HepG2 (cell line): ENCODE results near the gene NKD1. TPM values are rescaled to one million over a fixed set of nuclear protein-coding genes. Genes with fewer than 3 reads are reported as not detected.
A peak's percentile ranks its signal among the peaks of the same experiment; 100 is the strongest.

Source experiments
- ATAC-seq: fragments of 200-7000 bp; cut with Tn5 transposase; 3 replicates; pipeline ENCODE4 v1.9.1; 2020; ENCODE audit warnings: mild to moderate bottlenecking, moderate library complexity
- BruUV-seq: library from RNA; stranded (reverse); fragments of 400-500 nt; replicated peaks from 2 replicates; lab custom pipeline; 2021; lab: Mats Ljungman, UMichigan
- CTCF ChIA-PET: fragments of 300-600 bp; formaldehyde crosslinking; extraction: SDS; loops from one replicate; lab custom pipeline; 2021; ENCODE audit warnings: low total read pairs, inconsistent platforms, low intra/inter-chr PET ratio; lab: Yijun Ruan, JAX
- POLR2A ChIA-PET: fragments of 350-600 bp; sonication (Branson Sonifier 250); formaldehyde crosslinking; loops from one replicate; lab custom pipeline; 2020; ENCODE audit warnings: antibody characterized with exemption, inconsistent platforms; lab: Yijun Ruan, JAX
- DNase-seq: peaks from one replicate; pipeline ENCODE4 v3.0.0-alpha.2; 2015; ENCODE audit warnings: low spot score
- FAIRE-seq: peaks from 3 replicates; lab custom pipeline; 2011; peaks lifted over from hg19 to GRCh38; lab: Jason Lieb, UNC
- H2AFZ ChIP-seq: one replicate; pipeline ENCODE4 v1.6.1; 2011; ENCODE audit warnings: low read length, inconsistent platforms
- H3K27ac ChIP-seq: fragments of 300-600 bp; 3 replicates; pipeline ENCODE4 v1.8.0; 2011; ENCODE audit warnings: mixed run types, mild to moderate bottlenecking, mixed read lengths, low read length, inconsistent platforms; ENCODE audit not compliant: insufficient read depth; ENCODE audit errors: extremely low read length
- H3K27me3 ChIP-seq, 2 experiments: fragments of 200-600 bp in 1 of 2; 2 replicates in 1 of 2; 3 replicates in 1 of 2; pipeline versions ENCODE4 v1.6.0 to v1.8.0; 2011; ENCODE audit warnings: low read length in 2 of 2, mild to moderate bottlenecking in 2 of 2, moderate library complexity in 2 of 2, inconsistent platforms in 1 of 2; ENCODE audit not compliant: insufficient read depth in 2 of 2, control insufficient read depth in 1 of 2
- H3K36me3 ChIP-seq, 2 experiments: fragments of 200-600 bp in 1 of 2; replicated peaks in 1 of 2; 2 replicates in 1 of 2; 3 replicates in 1 of 2; pipeline versions ENCODE4 v1.5.1 to v1.8.0; 2011; ENCODE audit warnings: low read length in 2 of 2, inconsistent platforms in 1 of 2; ENCODE audit not compliant: insufficient read depth in 2 of 2, control insufficient read depth in 1 of 2
- H3K4me1 ChIP-seq: 2 replicates; pipeline ENCODE4 v1.5.1; 2012; ENCODE audit warnings: low read length, inconsistent platforms; ENCODE audit not compliant: insufficient read depth
- H3K4me2 ChIP-seq: 2 replicates; pipeline ENCODE4 v1.6.0; 2011; ENCODE audit warnings: low read depth, low read length, inconsistent platforms
- H3K4me3 ChIP-seq, 3 experiments: fragments of 200-600 bp in 1 of 3; sonication (generic), shearing (Covaris generic) in 1 of 3; replicated peaks in 1 of 3; 2 replicates each; pipeline ENCODE4 v1.5.1; 2011 to 2016; ENCODE audit warnings: low read length in 3 of 3, inconsistent platforms in 2 of 3, low read depth in 2 of 3, mild to moderate bottlenecking in 2 of 3, control low read depth in 1 of 3, mixed read lengths in 1 of 3; ENCODE audit not compliant: insufficient read depth in 1 of 3
- H3K79me2 ChIP-seq: one replicate; pipeline ENCODE4 v1.6.1; 2011; ENCODE audit warnings: low read length, inconsistent platforms; ENCODE audit not compliant: insufficient read depth
- H3K9ac ChIP-seq: 2 replicates; pipeline ENCODE4 v1.6.0; 2011; ENCODE audit warnings: mild to moderate bottlenecking, low read depth, low read length, inconsistent platforms; ENCODE audit not compliant: insufficient read depth
- H3K9me3 ChIP-seq: 2 replicates; pipeline ENCODE4 v1.5.1; 2012; ENCODE audit warnings: mild to moderate bottlenecking, low read length
- H4K20me1 ChIP-seq: 2 replicates; pipeline ENCODE4 v1.6.0; 2011; ENCODE audit warnings: inconsistent platforms, mild to moderate bottlenecking, low read length, moderate library complexity; ENCODE audit not compliant: insufficient read depth
- AGO2 ChIP-seq: fragments of 200-400 bp; formaldehyde crosslinking; optimal IDR thresholded peaks from 2 replicates; pipeline ENCODE3; 2017; ENCODE audit warnings: mild to moderate bottlenecking, low read depth, low read length, moderate library complexity
- HNF4A ChIP-seq: sonication (generic); formaldehyde crosslinking; IDR thresholded peaks from 2 replicates; pipeline ENCODE4 v1.4.0; 2020; ENCODE audit warnings: missing genetic modification reagents
- KAT8 ChIP-seq: IDR thresholded peaks from 2 replicates; pipeline ENCODE4 v1.6.1; 2016; ENCODE audit warnings: missing genetic modification reagents, missing compliant biosample characterization
- POLR2A ChIP-seq, 2 experiments: IDR thresholded peaks; 2 replicates each; pipeline ENCODE4 v1.6.1; 2011; ENCODE audit warnings: low read depth in 2 of 2, low read length in 2 of 2, mild to moderate bottlenecking in 1 of 2, moderate library complexity in 1 of 2; ENCODE audit not compliant: insufficient read depth in 1 of 2
- POLR2G ChIP-seq: fragments of 200-400 bp; formaldehyde crosslinking; IDR thresholded peaks from 2 replicates; pipeline ENCODE4 v1.6.1; 2018; ENCODE audit warnings: mild to moderate bottlenecking, low read depth, low read length, moderate library complexity
- RBFOX2 ChIP-seq: fragments of 200-400 bp; formaldehyde crosslinking; IDR thresholded peaks from 2 replicates; pipeline ENCODE4 v1.6.1; 2017; ENCODE audit warnings: low read depth, mild to moderate bottlenecking, low read length
- RBM22 ChIP-seq: fragments of 200-400 bp; formaldehyde crosslinking; optimal IDR thresholded peaks from 2 replicates; pipeline ENCODE3; 2017; ENCODE audit warnings: mild to moderate bottlenecking, low read length, moderate library complexity
- SRF ChIP-seq: IDR thresholded peaks from 2 replicates; pipeline ENCODE4 v1.6.1; 2011; ENCODE audit warnings: mild to moderate bottlenecking, low read depth, low read length, moderate library complexity
- ZC3H13 ChIP-seq: sonication (generic); formaldehyde crosslinking; IDR thresholded peaks from 2 replicates; pipeline ENCODE4 v1.8.1; 2023; ENCODE audit warnings: mild to moderate bottlenecking, missing genetic modification reagents, moderate library complexity
- ZNF326 ChIP-seq: sonication (generic); formaldehyde crosslinking; IDR thresholded peaks from 2 replicates; pipeline ENCODE4 v1.4.0; 2020; ENCODE audit warnings: missing genetic modification reagents, borderline replicate concordance
- ZNF441 ChIP-seq: sonication (generic); formaldehyde crosslinking; IDR thresholded peaks from 2 replicates; pipeline ENCODE4 v1.7.0; 2021; ENCODE audit warnings: missing genetic modification reagents, borderline replicate concordance
- ZNF543 ChIP-seq: sonication (generic); formaldehyde crosslinking; IDR thresholded peaks from 2 replicates; pipeline ENCODE4 v1.4.0; 2020; ENCODE audit warnings: mild to moderate bottlenecking, missing genetic modification reagents
- ZNF773 ChIP-seq: sonication (generic); formaldehyde crosslinking; IDR thresholded peaks from 2 replicates; pipeline ENCODE4 v1.4.0; 2020; ENCODE audit warnings: missing genetic modification reagents, borderline replicate concordance
- WGBS: methylation state at CpG from one replicate; pipeline ENCODE4 v1.1.6; 2017; ENCODE audit warnings: low lambda C conversion rate; 5-methylcytosine and 5-hydroxymethylcytosine counted together
- in situ Hi-C: cut with HindIII; loops from 2 replicates; pipeline ENCODE4 v1.10.0; 2017; ENCODE audit warnings: low pct_unique_long_range_greater_than_20kb; ENCODE audit not compliant: extremely low pct_ligation_motif_present
- intact Hi-C: fragments of 100-400 bp; cut with micrococcal nuclease; formaldehyde crosslinking; loops from one replicate; pipeline ENCODE4 v1.10.0; 2022; ENCODE audit not compliant: unreplicated experiment
- polyA plus RNA-seq, 8 experiments: library from polyadenylated mRNA; depleted of rRNA in 3 of 8; stranded (reverse) in 7 of 8; unstranded in 1 of 8; fragments of >200 nt; fragmentation: Illumina TruSeq in 4 of 8; extraction: Trizol in 4 of 8; gene quantifications; 2 replicates each; pipeline versions ENCODE4 v1.2.1 to v1.2.3, GENCODE V29; 2011 to 2016; ENCODE audit warnings: low read depth in 4 of 8, missing spikeins in 1 of 8, mixed read lengths in 1 of 8; ENCODE audit not compliant: insufficient read depth in 1 of 8
- total RNA-seq, 5 experiments: library from RNA; depleted of rRNA; stranded (reverse); fragments of >200 nt; fragmentation: Illumina TruSeq; extraction: Trizol; gene quantifications; 2 replicates each; pipeline ENCODE4 v1.2.3, GENCODE V29; 2016; ENCODE audit warnings: low read depth in 1 of 5

NKD1 gene
- total and polyA plus RNA-seq, 2 of the 13 experiments (the other 11 are each of a cell fraction or from before 2014, with no cell fraction given) = 70.4 to 121 TPM

DNA sequence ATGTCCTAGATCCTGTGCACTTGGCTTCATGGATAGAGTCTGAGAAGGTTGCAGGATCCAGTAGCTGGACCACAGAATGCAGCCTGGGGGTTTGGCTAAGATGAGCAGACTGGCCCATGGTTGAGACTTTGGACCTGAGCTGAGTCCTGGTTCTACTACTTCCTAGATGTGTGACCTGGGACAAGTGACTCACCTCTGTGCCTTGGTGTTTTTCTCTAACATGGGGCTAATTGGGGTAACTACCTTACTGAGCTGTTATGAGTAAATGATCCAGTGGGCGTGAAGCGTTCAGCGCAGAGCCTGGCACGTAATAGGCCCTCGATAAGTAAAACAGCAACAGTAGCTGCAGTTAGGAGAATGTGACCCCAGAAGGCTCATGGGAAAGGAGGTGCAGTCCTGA is 94.2 kb downstream of the NKD1 start (continued):
- TF ChIP-seq ZC3H13 (CRISPR knock-in tag) = peak; percentile 36; the same call in 1 of the 2 replicates
- TF ChIP-seq POLR2G = peak; percentile 27; the same call in 1 of the 2 replicates
- TF ChIP-seq ZNF543 (CRISPR knock-in tag) = 0 out of 2 replicates have a peak, but pooled peaks have one; percentile 59
- TF ChIP-seq KAT8 (CRISPR knock-in tag) = 0 out of 2 replicates have a peak, but pooled peaks have one; percentile 13
- TF ChIP-seq POLR2A (IDR thresholded peaks at IDR 0.05; ENCODE audit: insufficient read depth in 1 of 2, low read depth in 2 of 2, low read length in 2 of 2) = 0 out of 4 replicates have a peak, but pooled peaks of 1 of the 2 experiments have one; percentile 26
- TF ChIP-seq HNF4A (CRISPR knock-in tag) = peak; percentile 44; the same call in 1 of the 2 replicates
- TF ChIP-seq, all 625 proteins: peak for 16

DNA sequence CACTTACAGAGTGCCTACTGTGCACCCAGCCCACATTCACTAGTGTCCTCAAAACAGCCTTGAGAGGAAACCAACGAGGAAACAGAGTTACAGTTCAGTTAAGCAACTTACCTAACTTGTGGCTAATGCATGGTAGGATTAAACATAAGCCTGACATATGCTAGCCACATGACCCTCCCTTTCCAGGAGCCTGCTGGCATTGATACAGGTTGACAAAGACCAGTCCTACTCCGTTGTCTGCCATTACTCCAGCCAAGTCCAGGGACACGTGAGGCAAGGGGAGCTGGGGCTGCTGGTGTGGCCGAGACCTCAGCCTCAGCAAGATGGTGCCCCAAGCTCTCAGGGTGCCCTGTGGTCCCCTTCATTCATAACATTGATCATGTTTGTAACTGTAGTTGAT is 95.0 kb downstream of the NKD1 start:
- Histone ChIP-seq H2AFZ (no peak overlapping the region), H3K4me2 (no peak overlapping the region), H3K9me3 (no peaks in the 10 kb centered on the region), H3K79me2 (no peaks in the 10 kb centered on the region), H3K27me3 (no peaks in the 10 kb centered on the region), H4K20me1 (0 out of 2 replicates have a peak, but pooled peaks cover 3% of the 10 kb centered on the region), H3K4me3 (no peak overlapping the region), H3K36me3 (no peaks in the 10 kb centered on the region), H3K27ac (no peak overlapping the region), H3K4me1 (peaks cover 15% of the 10 kb centered on the region), H3K9ac (no peak overlapping the region)
- DNase-seq = no peak
- POLR2A ChIA-PET = interaction anchor here (0.7 to 1.7 kb wide), 2 partner anchors 163 to 271 kb away, joined by 3 read pairs; no protein-coding TSS in a partner anchor
- BruUV-seq = no TSS peak
- intact Hi-C loops (no loop called here), in situ Hi-C loops (no loop called here)
- TF ChIP-seq SRF = no peak
- TF ChIP-seq POLR2A (IDR thresholded peaks at IDR 0.05; ENCODE audit: insufficient read depth in 1 of 2, low read depth in 2 of 2, low read length in 2 of 2) = 0 out of 4 replicates have a peak, but pooled peaks of 1 of the 2 experiments have one; percentile 7
- no peak for TF ChIP-seq ZNF543 (CRISPR knock-in tag)
- TF ChIP-seq RBFOX2 = no peak
- no peak for TF ChIP-seq ZNF441 (CRISPR knock-in tag)
- peak; percentile 74 for TF ChIP-seq RBM22
- TF ChIP-seq ZNF773 (CRISPR knock-in tag) = no peak
- TF ChIP-seq ZNF326 = peak; percentile 56; the same call in 1 of the 2 replicates
- TF ChIP-seq AGO2 = peak; percentile 26
- CTCF ChIA-PET = no interaction called here
- no peak for ATAC-seq
- no peak for FAIRE-seq
- 96% methylated on average over 3 of the region's 4 CpGs for WGBS
